Ascending aorta (tissue), 2 donors: ENCODE data around the gene MRPS26. TPM values are rescaled to one million over a fixed set of nuclear protein-coding genes. Genes with fewer than 3 reads are reported as not detected.
"Not testable (repeated sequence)": the region's sequence is repeated elsewhere in the genome, so short reads cannot be mapped to it uniquely, and the experiment has no call there.

ENCODE experiments used
- DNase-seq, 2 donors: peaks; one replicate each; pipeline ENCODE4 v3.0.0-alpha.2; 2019; ENCODE audit warnings: low spot score in 2 of 2
- H3K27ac ChIP-seq, 2 donors: fragments of 200-600 bp; sonication (generic); one replicate each; pipeline ENCODE4 v1.5.1; 2016 to 2017; ENCODE audit warnings: mild to moderate bottlenecking in 1 of 2
- H3K27me3 ChIP-seq: fragments of 200-600 bp; sonication (generic); one replicate; pipeline ENCODE4 v1.5.1; 2017
- H3K36me3 ChIP-seq, 2 donors: fragments of 200-600 bp; sonication (generic); one replicate each; pipeline ENCODE4 v1.5.1; 2016
- H3K4me1 ChIP-seq, 2 donors: fragments of 200-600 bp; sonication (generic); one replicate each; pipeline ENCODE4 v1.5.1; 2016 to 2017; ENCODE audit warnings: mild to moderate bottlenecking in 1 of 2
- H3K4me3 ChIP-seq, 2 donors: fragments of 200-600 bp; sonication (generic); one replicate each; pipeline ENCODE4 v1.5.1; 2016 to 2017; ENCODE audit warnings: mild to moderate bottlenecking in 1 of 2
- H3K9me3 ChIP-seq, 2 donors: fragments of 200-600 bp; sonication (generic); one replicate each; pipeline ENCODE4 v1.5.1; 2016
- intact Hi-C: fragments of 100-400 bp; cut with DNase I; formaldehyde crosslinking; loops from one replicate; pipeline ENCODE4 v1.15.1; 2023
- total RNA-seq: library from RNA; depleted of rRNA; stranded (reverse); fragments of >200 nt; gene quantifications from one replicate; pipeline ENCODE4 v1.1.0, GENCODE V29; 2016
- TF ChIP-seq, protein P1 (sequence below), 3 experiments: fragments of 200-600 bp in 2 of 3; fragments of 450-650 bp in 1 of 3; sonication (generic) in 2 of 3; IDR thresholded peaks; one replicate each; pipeline ENCODE4 v1.5.1; 2016 to 2019; ENCODE audit warnings: antibody characterized with exemption in 3 of 3, mild to moderate bottlenecking in 1 of 3, moderate library complexity in 1 of 3

The MRPS26 gene
- total RNA-seq, 1 donor from 2014 or later = 56.4 TPM

DNA sequence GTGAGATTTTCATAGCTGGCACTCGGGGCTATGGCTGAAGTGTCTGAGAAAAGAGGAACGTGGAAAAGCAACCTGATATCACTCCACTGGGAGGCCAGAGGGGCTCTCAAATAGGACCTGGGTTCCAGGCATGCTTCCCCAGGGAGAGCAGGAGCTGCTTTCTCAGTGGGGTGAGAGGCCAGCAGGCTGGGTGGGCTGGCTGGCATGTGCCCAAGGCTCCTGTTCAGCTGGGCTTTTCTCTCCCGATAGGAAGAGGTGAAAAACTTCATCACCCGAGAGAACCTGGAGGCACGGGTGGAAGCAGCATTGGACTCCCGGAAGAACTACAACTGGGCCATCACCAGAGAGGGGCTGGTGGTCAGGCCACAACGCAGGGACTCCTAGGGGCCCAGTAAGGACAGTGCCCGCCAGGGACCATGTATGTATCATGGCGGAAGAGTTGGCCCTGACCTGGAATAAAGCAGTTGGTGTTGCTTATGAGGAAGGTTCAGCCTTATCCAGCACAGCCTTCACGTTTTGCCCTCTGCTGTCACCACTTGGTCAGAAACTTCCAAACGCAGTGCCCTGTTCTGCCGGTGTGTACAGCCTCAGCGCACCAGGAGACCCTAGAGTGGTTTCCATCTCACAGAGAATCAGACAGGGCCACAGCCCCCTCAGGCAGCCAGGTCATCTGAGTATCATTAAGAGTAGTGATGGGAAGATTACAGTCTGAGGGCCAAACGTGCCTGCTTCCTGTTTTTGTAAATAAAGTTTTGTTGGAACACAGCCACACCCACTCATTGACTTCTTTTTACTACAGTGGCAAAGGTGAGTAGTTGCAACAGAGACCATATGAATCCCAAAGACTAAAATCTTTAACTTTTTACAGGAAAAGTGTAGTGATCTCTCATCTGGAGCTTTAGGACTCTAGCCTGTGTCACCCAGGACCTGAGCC, 1.9 kb downstream of the MRPS26 start:
- no peaks in the 10 kb centered on the region for H3K9me3 ChIP-seq
- no peaks in the 10 kb centered on the region for H3K27me3 ChIP-seq
- TF ChIP-seq, protein P1, sequence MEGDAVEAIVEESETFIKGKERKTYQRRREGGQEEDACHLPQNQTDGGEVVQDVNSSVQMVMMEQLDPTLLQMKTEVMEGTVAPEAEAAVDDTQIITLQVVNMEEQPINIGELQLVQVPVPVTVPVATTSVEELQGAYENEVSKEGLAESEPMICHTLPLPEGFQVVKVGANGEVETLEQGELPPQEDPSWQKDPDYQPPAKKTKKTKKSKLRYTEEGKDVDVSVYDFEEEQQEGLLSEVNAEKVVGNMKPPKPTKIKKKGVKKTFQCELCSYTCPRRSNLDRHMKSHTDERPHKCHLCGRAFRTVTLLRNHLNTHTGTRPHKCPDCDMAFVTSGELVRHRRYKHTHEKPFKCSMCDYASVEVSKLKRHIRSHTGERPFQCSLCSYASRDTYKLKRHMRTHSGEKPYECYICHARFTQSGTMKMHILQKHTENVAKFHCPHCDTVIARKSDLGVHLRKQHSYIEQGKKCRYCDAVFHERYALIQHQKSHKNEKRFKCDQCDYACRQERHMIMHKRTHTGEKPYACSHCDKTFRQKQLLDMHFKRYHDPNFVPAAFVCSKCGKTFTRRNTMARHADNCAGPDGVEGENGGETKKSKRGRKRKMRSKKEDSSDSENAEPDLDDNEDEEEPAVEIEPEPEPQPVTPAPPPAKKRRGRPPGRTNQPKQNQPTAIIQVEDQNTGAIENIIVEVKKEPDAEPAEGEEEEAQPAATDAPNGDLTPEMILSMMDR (IDR thresholded peaks at IDR 0.05) = no peak
- intact Hi-C loops = loop anchor here (5.0 to 10.0 kb wide), 6 partner anchors 125 to 1153 kb away; partner anchors contain the start of genes DNAAF9, IDH3B, LZTS3 and PCED1A
- peak overlapping the region in 1 of 2 donors; percentile 93 for H3K4me3 ChIP-seq
- DNase-seq = no peak
- peaks cover 14 to 24% of the 10 kb centered on the region in 2 donors for H3K36me3 ChIP-seq
- H3K27ac ChIP-seq = no peak overlapping the region
- peaks cover 7 to 8% of the 10 kb centered on the region in 2 donors for H3K4me1 ChIP-seq

DNA sequence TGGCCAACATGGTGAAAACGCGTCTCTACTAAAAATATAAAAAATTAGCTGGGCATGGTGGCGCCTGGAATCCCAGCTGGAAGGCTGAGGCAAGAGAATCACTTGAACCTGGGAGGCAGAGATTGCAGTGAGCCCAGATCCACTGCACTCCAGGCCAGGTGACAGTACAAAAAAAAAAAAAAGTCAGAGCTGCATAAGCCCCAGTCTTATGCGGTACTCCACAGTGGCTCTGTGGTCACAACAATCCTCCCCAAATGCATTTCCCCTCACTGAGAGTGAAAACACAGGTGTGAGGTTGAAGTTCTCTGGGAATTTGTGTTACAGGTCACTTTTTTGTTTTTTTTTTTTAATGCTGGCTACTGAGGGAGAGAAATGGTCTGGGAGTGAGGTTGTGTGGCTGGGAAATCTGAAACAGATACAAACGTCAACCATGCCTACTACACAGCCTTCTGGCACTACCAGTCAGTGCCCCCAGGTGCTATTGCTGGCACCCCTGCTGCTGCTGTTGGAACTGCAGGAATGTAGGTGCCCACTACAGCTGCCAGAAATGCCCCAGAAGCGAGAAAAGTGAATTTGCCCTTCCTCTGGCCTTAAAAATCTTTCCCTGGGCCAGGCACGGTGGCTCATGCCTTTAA, 5.7 kb downstream of the MRPS26 start:
- Histone ChIP-seq H3K27me3 (no peaks in the 10 kb centered on the region), H3K4me1 (peaks cover 6 to 8% of the 10 kb centered on the region in 2 donors), H3K9me3 (no peaks in the 10 kb centered on the region), H3K4me3 (no peak overlapping the region), H3K27ac (no peak overlapping the region), H3K36me3 (peaks cover 14 to 24% of the 10 kb centered on the region in 2 donors)
- TF ChIP-seq, protein P1 (IDR thresholded peaks at IDR 0.05) = no peak
- DNase-seq = no peak
- intact Hi-C loops = loop anchor here (2.0 kb wide), 1 partner anchor 63 kb away; no protein-coding TSS in a partner anchor

DNA sequence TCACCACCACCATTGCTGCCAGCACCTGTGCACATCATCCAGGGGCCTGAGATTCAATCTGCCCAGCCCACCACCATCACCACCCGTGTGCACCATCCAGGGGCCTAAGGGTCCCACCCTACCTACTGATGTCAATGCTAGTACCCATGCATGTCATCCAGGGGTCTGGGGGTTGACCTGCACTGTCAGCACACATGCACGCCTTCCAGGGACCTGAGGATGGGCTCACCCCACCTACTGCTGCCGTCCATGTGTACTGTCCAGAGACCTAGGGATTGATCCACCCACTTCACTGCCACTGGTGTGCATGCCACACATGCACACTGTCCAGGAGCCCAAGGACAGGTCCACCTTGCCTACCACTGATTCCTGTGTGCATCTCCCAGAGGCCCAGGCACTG, 13.6 kb downstream of the MRPS26 start:
- Histone ChIP-seq H3K36me3 (no peaks in the 10 kb centered on the region), H3K4me1 (no peaks in the 10 kb centered on the region), H3K9me3 (no peaks in the 10 kb centered on the region), H3K27ac (no peak overlapping the region), H3K4me3 (no peak overlapping the region), H3K27me3 (no peaks in the 10 kb centered on the region)
- intact Hi-C loops = no loop called here
- DNase-seq = no peak
- TF ChIP-seq, protein P1 (IDR thresholded peaks at IDR 0.05) = no peak

DNA sequence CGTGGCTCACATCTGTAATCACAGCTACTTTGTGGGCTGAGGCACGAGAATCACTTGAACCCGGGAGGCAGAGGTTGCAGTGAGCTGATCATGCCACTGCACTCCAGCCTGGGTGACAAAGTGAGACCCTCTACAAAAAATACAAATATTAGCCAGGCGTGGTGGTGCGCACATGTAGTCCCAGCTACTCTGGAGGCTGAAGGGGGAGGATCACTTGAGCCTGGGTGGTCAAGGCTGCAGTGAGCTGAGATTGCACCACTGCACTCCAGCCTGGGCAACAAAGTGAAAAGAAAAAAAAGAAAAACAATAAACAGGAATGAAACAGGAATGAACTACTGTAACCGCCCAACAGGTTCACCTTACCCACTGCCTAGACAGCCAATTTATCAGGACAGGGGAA, 18.3 kb downstream of the MRPS26 start:
- H3K4me1 ChIP-seq, H3K27ac ChIP-seq, H3K27me3 ChIP-seq, H3K36me3 ChIP-seq, H3K9me3 ChIP-seq, H3K4me3 ChIP-seq, DNase-seq, intact Hi-C loops: not testable (repeated sequence)

DNA sequence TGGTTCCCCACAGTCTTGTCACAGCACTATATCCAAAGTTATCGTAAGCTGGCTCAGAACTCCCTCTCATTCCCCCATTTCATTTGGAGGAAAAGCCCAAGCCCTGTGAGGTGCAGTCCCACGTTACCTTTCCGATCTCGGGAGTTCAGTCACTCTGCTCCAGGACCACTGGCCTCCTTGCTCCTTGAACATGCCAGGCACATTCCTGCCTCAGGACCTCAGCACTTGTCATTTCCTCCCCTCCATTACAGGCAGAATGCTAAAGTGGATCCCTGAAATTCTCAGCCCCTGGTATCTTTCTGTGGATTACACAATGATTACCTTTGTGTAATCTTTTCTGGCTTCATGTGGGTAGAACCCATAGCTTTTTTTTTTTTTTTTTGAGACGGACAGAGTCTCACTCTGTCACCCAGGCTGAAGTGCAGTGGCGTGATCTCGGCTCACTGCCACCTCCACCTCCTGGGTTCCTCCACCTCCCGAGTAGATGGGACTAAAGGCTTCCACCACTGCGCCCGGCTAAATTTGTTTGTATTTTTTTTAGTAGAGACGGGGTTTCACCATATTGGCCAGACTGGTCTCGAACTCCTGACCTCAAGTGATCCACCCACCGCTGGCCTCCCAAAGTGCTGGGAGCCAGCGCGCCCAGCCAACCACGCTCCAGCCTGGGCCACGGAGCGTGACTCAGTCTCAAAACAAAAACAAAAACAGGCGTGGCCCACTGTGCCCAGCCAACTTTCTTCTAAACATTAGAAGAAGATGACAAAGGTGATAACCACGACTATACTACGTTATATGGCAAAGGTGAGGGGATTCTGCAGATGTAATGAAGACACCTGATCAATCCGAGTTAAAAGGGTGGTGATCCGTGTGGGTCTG, 21.5 kb downstream of the MRPS26 start:
- no peak for DNase-seq
- Histone ChIP-seq H3K27ac (no peak overlapping the region), H3K36me3 (no peaks in the 10 kb centered on the region), H3K4me3 (no peak overlapping the region), H3K27me3 (no peaks in the 10 kb centered on the region), H3K9me3 (no peaks in the 10 kb centered on the region), H3K4me1 (peaks cover 0 to 6% of the 10 kb centered on the region in 2 donors)
- TF ChIP-seq, protein P1 (IDR thresholded peaks at IDR 0.05) = no peak
- intact Hi-C loops = no loop called here
